Activated CD4-positive, CD25-positive, alpha-beta regulatory T cell (primary cell): ENCODE data around the gene C1QL1.
A peak's percentile ranks its signal among the peaks of the same experiment; 100 is the strongest.

Source experiments
- DNase-seq, 4 experiments: peaks; one replicate each; lab custom pipeline; 2025; lab: John Stamatoyannopoulos, UW

C1QL1 gene

DNA sequence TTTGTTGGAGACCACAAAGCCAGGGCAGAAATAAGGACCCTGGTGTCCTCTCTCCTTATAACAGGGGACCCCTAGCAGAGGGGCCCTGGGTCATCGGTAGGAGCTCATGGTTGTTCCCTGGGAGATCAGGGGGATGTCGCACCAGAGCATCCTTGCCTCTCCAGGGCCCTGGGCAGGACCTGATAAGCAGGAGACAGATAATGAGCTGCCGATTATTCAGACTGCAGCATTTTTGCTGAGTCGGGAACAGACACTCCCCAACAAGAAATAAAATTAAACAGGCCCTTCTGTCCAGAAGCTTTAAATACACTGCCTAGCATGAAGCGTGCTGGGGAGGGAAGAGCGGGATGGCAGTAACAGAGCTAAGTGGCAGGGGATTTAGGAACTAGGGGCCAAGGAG lies 37.4 kb downstream of the C1QL1 start:
- no peak for DNase-seq

DNA sequence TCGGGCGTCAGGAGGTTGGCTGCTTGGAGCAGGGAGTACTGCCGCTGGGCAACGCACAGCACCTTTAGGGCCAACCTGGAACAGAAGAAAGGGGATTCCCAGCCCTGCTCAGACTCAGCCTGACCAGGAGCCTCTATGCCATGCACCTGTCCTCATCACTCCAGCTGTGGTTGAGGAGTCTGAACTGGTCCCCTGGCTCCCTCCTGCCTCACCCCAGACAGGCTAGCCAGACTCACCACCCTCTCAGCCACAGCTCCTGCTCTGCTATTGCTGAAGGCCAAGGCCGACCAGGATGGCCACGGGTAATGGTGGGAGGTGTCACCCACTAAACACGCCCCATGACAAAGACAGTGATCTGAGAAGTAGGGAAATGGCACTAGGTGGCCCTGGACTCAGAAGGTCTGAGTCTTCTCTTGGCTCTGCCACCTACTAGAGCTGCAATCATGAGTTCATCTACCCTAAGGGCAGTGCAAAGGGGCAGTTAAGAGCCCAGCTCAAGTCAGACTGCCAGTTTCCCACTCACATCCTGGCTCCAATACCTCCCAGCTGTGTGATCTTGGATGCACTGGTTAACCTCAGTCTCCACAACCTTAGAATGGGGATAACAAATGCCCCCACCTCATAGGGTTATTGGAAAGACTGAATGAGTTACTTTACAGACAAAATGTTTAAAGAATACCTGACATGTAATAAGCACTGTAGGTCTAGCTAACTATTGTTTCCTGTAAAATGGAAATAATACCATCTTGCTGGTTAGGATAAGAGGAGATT lies 39.0 kb downstream of the C1QL1 start:
- no peak for DNase-seq

DNA sequence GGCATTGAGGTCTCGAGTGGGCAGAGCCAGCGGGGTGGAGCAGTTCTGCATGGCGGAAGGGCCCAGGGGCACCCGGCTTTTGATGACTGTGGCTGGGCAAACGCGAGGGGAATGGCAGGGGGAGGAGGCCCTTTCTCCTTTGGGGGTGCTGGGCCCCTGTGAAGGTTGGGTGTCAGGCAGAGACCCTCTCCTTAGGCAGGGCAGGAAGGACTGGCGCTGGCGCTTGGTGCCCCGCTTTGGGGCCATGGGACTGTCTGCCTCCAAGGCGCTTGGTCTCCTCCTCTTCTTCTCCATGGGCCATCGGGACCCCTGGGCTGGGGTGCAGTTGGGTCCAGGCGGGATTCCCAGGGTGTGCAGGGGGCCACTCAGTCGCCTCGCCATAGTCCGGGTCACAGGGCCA lies 40.0 kb downstream of the C1QL1 start:
- no peak for DNase-seq

DNA sequence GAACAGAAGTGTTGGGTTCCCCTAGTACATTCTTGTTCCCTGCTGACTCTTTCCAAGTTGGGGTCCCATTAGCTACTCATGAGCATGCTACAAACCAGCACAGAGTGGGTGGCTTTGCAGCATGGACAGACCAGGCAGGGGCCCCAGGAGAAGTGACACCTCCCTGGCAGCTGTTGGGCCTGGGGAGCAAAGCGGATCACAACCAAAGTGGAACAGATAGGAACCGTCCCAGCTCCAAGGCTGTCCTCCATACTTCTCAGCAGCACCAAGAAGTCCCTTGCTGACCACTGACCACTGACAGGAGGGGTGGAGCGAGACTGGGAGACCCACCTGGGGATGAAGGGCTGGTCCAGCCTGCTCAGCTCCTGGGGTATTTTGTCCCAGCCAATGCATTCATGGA lies 40.4 kb downstream of the C1QL1 start:
- DNase-seq: no peak

DNA sequence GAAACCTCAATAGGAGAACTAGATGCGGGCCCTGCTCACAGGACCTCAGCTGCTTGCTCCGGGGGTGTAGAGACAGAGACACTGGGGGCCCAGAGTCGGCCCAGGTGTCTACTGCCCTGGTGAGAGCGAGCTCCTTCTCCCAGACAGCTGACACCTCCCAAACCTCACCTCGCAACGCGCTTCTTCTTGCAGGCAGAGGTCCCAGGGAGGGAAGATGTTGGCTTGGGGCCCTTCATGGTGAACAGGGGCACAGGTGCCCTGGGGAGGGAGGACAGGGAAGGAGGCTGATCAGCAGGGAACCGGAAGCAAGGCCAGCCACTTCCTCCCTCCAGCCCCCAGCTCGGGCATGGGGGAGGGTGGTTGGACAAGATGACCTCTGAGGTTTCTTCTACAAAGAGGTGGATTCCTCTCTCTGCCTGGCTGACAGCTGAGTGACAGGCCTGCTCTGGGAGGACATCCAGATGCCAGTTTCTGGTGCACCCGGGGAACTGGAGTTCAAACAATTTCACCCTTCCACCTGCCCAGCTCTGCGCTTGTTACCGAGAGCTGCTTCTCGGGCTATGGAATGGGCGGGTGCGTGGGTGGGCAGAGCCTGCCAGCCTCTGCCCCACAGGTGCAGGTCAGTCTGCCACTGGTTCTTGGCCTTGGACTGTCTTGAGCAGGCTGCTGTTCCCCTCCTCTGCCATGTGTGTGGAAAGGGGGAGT lies 41.1 kb downstream of the C1QL1 start:
- no peak for DNase-seq

DNA sequence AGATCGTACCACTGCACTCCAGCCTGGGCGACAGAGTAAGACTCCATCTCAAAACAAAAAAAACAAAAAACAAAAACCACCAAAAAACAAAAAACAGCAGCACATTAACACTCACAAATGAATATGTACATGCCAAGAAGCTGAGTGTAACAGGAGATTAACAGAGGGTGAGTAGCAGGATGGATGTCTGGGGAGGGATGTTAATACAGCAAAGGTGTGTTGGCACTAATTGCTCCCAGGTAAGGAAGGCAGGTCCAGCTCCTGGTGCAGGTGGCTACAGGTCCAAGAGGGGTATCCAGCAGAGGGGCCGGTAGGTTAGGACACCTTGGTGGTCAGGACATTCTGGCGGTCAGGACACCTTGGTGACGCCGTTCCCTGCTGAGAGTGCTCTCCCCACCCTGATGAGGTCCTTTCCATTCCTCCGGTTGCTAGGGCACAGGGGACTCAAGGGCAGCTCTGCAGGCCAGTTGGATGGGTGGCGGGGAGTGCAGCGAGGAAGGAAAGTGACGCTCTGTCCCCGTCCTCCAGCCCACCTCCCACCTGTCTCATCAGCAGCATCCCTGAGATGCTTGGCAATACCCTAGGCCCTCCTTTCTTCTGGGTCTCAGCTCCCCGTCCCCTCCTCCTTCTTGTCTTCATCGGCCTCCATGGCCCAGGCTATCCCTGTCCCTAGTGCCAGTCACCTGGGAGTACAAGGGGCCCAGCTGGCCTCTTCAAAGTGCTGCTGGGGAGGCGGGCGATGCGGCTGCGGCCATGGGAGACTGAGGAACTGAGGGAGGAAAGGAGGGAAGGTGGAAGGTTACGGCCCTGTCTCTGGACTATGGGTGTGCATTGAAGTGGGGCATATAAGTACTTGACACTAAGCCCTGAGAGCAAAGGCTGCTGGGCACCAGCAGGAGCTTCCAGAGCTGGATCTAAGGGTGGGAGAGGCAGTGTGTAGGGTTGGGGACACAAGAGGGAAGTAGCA lies 42.1 kb downstream of the C1QL1 start:
- no peak for DNase-seq

DNA sequence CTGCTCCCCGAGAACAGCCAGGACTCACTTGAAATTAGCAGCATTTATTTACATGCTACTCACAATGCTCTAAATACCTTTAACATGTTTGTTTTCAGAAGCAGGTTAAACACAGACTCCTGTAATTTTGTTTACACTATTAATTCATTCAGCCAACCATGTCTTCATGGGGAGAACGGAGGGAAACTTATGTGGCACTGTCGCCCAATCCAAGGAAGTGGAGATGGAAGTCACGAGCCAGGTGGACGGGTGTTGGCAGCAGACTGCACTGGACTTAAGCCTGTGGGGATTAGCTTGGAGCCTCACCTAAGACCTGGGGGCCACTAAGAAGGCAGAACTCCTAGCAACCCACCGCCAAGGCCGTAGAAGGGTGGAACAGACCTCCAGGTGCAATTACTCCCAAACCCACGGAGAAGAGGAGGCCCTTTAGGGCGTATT lies 44.0 kb downstream of the C1QL1 start:
- DNase-seq: no peak

DNA sequence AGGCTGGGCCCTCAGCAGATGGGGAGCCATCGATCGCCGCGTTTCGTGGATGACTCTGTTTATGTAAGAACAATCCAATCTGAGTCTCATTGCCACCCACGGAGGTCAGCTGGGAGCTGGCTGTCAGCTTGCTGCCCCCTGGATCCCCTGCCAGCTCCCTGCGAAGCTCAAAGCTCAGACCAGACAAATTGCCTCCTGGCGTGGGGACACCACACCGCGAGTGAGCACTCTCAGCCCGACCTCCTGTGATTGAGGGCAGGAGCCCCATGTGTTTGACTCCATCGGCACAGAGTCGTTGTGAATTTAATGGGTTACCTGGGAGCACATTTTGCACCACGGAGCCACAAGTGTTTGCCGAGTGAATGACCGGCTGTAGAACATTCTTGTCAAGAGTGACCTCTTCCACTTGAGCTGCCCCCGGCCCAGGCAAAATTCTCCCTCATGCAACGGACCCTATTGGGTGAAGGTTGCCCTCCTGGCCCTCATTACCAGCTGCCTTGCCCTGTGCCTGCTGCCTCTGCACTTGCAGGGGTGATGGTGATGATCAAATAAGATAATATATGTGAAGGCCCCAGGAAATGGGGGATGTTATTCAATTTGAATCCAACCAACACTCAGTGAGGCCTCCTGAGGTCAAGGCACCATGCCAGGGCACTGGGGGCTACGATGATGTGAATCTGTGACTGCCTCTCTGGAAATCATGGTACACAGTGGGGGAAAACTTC lies 45.2 kb downstream of the C1QL1 start:
- no peak for DNase-seq

DNA sequence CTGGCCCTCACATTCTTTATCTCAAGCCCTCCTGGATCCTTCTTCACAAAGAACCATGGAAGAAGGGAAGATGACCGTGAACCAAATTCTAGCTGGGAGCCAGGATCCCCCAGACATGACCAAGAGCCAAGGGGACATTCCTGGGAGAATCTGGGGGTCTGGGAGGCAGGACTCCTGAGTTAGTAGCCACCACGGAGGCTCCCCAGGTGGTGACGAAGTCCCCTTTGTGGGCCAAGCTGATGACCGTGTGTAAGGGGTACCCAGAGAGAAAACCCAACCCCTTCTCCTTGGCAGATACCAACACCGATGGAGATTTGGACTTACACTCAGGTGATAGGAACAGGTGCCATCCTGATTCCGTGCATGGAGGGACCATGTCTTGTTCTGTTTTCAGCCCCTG lies 46.0 kb downstream of the C1QL1 start:
- DNase-seq: no peak

DNA sequence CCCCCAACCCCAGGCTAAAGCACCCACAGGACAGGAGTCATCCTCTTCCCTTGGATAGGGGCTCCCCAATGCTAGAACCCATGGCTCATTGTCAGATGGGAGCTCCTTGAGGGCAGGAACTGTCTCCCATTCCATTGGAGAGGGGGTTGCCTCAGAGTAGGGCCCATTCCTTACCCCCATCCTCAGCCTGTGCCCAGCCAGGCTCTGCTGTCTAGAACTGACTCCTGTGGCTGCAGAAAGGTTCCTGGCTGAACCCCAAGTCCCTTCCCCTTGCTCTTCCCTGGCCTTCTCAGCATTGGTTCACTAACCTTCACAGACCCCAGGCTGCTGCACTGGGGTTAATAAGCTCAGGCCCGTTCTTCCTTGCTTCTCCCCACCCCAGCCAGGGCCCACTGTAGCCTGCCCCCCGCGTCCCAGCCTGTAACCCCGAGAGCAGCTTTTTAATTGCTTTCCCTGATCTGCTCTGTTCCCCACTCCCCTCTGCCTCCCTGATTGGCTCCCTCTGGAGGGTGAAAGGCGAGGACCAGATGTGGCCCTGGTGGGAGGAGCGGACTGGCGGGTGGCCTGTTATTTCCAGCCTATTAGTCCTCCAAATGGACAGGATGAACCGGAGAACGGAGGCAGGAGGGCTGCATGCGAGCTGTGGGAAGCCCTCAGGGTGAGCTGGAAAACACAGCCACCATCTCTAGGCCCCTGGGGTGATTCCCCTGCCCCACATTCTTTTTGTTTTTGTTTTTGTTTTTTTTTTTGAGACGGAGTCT lies 46.8 kb downstream of the C1QL1 start:
- DNase-seq: no peak

DNA sequence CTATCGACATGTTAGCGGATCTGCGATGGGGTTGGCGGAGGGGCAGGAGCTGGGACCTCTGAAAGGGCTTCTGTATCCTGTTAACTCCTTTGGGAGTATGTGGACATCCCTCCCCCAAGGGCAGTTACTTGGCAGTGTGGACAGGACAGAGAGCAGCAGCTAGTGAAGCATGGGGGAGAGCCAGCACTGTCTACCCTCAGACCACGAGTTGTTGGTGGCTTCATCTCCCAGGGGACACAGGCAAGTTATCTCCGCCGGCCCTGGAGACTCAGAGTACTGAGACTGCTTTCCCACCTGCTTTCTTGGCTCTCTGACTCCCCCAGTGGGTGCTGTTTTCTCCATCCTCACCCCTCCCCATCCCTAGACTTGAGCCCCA lies 47.5 kb downstream of the C1QL1 start:
- DNase-seq: no peak

DNA sequence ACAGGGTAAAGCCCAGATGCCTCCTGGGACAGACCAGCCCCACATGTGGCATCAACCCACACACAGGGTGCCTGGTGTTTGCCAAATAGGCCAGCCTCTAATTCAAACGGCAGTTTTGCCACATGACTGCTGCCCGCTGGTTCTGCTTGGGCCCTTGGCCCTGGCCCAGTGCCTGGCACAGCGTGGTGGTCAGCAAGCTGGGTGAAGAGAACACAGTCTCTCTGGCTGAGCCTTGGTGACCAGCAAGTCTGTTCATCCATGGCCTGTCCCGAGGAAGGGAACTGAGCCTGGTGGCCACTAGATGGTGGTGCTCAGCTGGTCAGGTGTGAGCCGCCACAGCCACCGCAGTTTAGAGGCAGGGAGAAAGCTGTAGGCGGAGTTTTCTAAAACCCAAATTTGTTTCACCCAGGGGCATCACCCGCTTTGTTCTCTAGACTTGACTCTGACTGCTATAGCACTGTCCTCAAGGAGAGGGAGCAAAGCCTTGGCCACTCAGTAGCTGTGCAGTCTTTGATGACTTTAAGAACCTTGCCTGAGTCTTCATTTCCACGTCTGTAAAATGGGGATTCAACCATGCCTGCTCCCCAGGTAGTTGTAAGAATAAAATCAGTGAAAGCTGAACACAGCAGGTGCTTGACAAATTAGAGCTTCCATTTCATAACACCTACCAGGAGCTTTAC lies 48.1 kb downstream of the C1QL1 start:
- DNase-seq: peak; percentile 11 to 28 (median 16)

DNA sequence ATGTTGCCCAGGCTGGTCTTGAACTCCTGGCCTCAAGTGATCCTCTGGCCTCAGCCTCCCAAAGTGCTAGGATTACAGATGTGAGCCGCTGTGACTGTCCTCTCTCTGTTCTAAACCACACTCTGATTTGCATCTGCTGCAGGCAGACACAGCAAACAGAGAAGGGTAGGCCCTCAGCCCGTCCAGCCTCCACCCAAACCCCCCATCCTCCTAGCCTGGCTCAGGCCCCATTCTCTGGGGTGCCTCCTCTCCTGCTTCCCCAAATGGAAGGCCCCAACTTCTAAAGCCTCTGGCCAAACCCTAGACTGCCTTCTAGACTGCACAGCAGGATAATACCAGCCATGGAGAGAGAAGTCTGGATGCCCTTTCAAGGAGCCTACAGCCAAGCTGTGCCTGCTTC lies 48.7 kb downstream of the C1QL1 start:
- DNase-seq: no peak

DNA sequence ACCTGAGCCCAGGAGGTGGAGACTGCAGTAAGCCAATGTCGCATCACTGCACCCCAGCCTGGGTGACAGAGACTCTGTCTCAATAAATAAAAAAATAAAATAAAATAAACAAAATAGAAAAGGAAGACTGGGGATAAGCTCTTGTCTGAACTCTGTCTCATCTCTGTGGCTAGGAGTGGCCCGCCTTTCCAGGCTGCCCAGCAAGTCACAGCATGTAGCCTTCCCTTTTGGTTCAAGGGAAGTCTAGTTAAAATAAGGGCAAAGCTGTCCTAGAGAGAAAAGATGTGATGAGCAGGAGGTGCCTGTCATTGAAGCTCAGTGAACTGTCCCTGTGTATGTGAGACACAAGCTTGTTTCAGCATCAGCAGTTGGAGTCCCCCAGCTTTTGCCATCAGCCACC lies 50.1 kb downstream of the C1QL1 start:
- DNase-seq: no peak

DNA sequence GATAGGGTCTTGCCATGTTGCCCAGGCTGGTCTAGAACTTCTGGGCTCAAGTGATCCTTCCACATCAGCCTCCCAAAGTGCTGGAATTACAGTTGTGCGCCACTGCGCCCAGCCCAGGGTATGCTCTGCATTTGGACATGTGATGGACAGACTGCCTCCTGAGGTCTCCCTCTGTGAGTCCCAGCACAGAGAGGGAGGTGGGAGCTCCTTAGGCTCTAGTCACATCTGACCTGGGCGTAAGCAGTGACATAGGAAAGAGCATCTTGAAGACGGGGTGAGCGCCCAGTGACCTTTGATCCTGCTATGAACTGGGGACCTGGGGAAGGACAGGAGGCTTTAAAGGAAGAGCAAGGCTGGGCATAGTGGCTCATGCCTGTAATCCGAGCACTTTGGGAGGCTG lies 50.6 kb downstream of the C1QL1 start:
- DNase-seq: no peak

DNA sequence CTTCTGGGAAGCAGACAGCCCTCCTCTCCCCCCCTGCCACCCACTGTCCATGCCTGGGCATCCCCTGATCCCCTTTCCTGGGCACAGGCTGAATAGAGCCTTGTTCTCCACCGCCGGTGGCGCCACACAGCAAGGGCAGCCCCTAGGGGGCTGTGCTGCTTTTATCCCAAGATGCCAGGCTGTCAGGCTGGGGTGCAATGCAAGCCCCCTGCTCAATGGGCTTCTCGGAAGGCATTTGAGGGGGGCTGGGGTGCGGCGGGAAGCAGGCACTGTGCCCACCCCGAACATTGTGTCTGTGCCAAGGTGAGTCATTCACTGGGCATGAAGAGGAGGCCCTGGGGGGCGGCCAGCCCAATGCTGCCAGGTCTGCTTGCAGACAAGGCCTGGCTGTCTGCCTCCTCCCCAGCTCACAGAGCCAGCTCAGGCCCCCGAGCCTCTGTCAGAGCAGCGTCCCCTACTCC lies 51.3 kb downstream of the C1QL1 start:
- no peak for DNase-seq

DNA sequence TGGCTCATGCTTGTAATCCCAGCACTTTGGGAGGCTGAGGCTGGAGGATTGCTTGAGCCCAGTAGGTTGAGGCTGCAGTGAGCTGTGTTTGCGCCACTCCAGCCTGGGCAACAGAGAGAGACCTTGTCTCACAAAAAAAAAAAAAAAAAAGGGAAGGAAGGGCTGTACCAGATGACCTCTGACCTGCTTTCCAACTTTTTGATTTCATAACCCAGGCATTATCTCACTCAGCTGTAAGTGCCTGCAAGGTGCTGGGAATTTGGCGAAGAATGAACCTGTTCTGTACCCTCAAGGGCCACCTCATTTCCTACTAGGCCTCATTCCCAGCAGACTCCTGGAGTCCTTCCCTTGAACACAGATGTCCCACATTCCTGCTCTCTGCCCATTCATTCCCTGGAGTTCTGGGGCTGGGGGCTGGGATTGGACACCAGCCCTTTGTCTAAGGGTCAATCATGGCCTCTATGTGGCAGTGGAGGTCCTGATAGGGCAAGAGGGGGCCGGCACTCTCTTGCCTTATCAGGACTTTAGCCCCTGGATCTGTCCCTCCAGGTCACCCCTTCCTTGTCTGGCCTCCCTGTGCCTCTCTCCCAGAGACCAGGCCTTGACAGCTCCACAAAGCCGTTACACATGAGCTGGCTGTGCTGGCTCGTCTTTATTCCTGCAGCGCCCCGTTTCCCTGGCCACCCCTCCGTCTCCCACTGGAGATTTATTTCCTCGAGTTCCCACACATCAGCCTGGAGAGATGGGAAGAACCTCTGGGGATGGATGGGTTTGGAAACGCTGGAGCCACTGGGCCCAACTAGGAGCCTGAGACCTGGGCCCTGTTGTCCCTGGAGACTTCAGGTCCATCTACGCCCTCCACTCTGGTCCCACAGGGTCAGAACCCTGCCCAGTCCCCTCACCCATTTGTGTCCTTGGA lies 52.0 kb downstream of the C1QL1 start:
- DNase-seq: no peak

DNA sequence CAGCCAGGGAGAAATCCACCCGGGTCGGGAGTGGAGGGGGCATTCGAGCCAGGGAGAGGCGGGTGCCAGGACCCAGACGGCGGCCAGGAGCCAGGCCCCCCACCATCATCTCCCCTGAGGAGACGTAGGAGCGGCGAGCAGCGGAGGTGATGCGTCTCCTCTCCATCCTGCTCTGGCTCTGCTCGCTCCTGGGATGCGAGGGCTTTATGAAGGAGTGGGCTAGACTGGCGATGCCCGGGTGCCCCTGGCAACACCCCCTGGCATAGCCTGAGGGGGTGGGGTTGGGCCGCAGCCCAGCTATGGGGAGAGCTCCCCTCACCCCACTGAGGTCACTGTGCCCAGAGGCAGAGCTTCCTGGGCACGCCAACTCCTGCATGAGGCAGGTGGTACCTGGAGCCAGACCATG lies 52.8 kb downstream of the C1QL1 start, which contains the start of gene GFAP:
GFAP (minus strand) TSS at position 180 of the 406 bp plus-strand sequence; CDS start at position 166, 14 bp downstream.
- no peak for DNase-seq

DNA sequence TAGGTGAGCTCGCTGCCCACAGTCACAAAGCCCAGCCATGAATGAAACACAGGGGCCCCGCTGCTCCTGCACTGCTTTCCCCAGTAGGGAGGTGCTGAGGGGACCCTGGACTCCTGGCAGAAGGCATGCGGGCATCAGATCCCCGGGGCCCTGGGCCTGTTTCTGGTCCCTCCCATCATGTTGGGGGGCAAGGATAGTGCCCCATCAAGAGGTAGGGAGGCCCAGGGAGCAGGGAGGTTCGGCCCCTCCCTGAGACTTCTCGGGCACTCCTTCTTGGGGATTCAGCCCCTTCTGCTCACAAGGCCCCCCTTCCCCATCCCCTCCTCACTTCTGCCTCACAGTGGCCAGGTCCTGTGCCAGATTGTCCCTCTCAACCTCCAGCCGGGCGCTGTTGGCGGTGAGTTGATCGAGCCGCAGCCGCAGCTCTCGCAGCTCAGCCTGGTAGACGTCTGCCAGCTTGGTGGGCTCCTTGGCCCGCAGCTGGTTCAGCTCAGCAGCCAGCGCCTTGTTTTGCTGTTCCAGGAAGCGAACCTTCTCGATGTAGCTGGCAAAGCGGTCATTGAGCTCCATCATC lies 53.3 kb downstream of the C1QL1 start:
- no peak for DNase-seq
